HepG2 (cell line): ENCODE data around the gene PHKB. TPM values are rescaled to one million over a fixed set of nuclear protein-coding genes. Genes with fewer than 3 reads are reported as not detected.
A peak's percentile ranks its signal among the peaks of the same experiment; 100 is the strongest.

Experiments
- DPF2 ChIP-seq: sonication (generic); formaldehyde crosslinking; IDR thresholded peaks from 2 replicates; pipeline ENCODE4 v1.4.0; 2020; ENCODE audit warnings: mild to moderate bottlenecking, low read depth, missing genetic modification reagents, borderline replicate concordance
- ERF ChIP-seq: IDR thresholded peaks from 2 replicates; pipeline ENCODE4 v1.6.1; 2018; ENCODE audit warnings: missing biosample characterization, missing genetic modification reagents
- GATAD2A ChIP-seq: IDR thresholded peaks from 2 replicates; pipeline ENCODE4 v1.6.1; 2016
- HMGXB4 ChIP-seq, 2 experiments: sonication (generic) in 1 of 2; formaldehyde crosslinking in 1 of 2; IDR thresholded peaks; 2 replicates each; pipeline versions ENCODE4 v1.4.0 to v1.6.1; 2018 to 2020; ENCODE audit warnings: missing genetic modification reagents in 2 of 2, borderline replicate concordance in 1 of 2, low read depth in 1 of 2, mild to moderate bottlenecking in 1 of 2, missing biosample characterization in 1 of 2
- HNRNPH1 ChIP-seq: fragments of 200-400 bp; formaldehyde crosslinking; optimal IDR thresholded peaks from 2 replicates; pipeline ENCODE3; 2017; ENCODE audit warnings: mild to moderate bottlenecking, low read depth, low read length
- IKZF1 ChIP-seq: fragments of 450-650 bp; IDR thresholded peaks from 2 replicates; pipeline ENCODE4 v1.7.1; 2016
- ISL2 ChIP-seq: sonication (generic); formaldehyde crosslinking; IDR thresholded peaks from 2 replicates; pipeline ENCODE4 v1.5.0; 2020; ENCODE audit warnings: missing genetic modification reagents
- JUNB ChIP-seq: sonication (generic); formaldehyde crosslinking; IDR thresholded peaks from 2 replicates; pipeline ENCODE4 v1.8.0; 2022; ENCODE audit warnings: missing genetic modification reagents, mild to moderate bottlenecking, borderline replicate concordance
- MIXL1 ChIP-seq: IDR thresholded peaks from 2 replicates; pipeline ENCODE4 v1.6.1; 2016
- NCOA2 ChIP-seq: sonication (generic); formaldehyde crosslinking; IDR thresholded peaks from 2 replicates; pipeline ENCODE4 v1.8.0; 2022; ENCODE audit warnings: inconsistent platforms
- ONECUT2 ChIP-seq: sonication (generic); formaldehyde crosslinking; IDR thresholded peaks from 2 replicates; pipeline ENCODE4 v1.4.0; 2020; ENCODE audit warnings: missing genetic modification reagents
- PCBP1 ChIP-seq: fragments of 200-400 bp; formaldehyde crosslinking; IDR thresholded peaks from 2 replicates; pipeline ENCODE4 v1.6.1; 2017; ENCODE audit warnings: mild to moderate bottlenecking, low read depth, low read length, borderline replicate concordance
- RARA ChIP-seq: IDR thresholded peaks from 2 replicates; pipeline ENCODE4 v1.6.1; 2016; ENCODE audit warnings: missing genetic modification reagents, missing compliant biosample characterization
- SMAD3 ChIP-seq: sonication (generic); formaldehyde crosslinking; IDR thresholded peaks from 2 replicates; pipeline ENCODE4 v1.4.0; 2020; ENCODE audit warnings: missing genetic modification reagents
- ZBTB25 ChIP-seq: IDR thresholded peaks from 2 replicates; pipeline ENCODE4 v1.6.1; 2018; ENCODE audit warnings: missing genetic modification reagents
- ZNF256 ChIP-seq: sonication (generic); formaldehyde crosslinking; conservative IDR thresholded peaks from 2 replicates; pipeline ENCODE4 v1.4.0; 2020; ENCODE audit warnings: missing genetic modification reagents
- ZNF331 ChIP-seq: sonication (generic); formaldehyde crosslinking; IDR thresholded peaks from 2 replicates; pipeline ENCODE4 v1.4.0; 2020; ENCODE audit warnings: missing genetic modification reagents
- ZNF543 ChIP-seq: sonication (generic); formaldehyde crosslinking; IDR thresholded peaks from 2 replicates; pipeline ENCODE4 v1.4.0; 2020; ENCODE audit warnings: mild to moderate bottlenecking, missing genetic modification reagents
- ZNF556 ChIP-seq: sonication (generic); formaldehyde crosslinking; IDR thresholded peaks from 2 replicates; pipeline ENCODE4 v1.4.0; 2020; ENCODE audit warnings: mild to moderate bottlenecking, missing genetic modification reagents, borderline replicate concordance
- ZNF562 ChIP-seq: sonication (generic); formaldehyde crosslinking; IDR thresholded peaks from 2 replicates; pipeline ENCODE4 v1.8.0; 2022; ENCODE audit warnings: missing genetic modification reagents, borderline replicate concordance
- ZNF737 ChIP-seq: sonication (generic); formaldehyde crosslinking; IDR thresholded peaks from 2 replicates; pipeline ENCODE4 v1.5.0; 2020; ENCODE audit warnings: missing genetic modification reagents, mild to moderate bottlenecking, borderline replicate concordance
- ZNF850 ChIP-seq: sonication (generic); formaldehyde crosslinking; conservative IDR thresholded peaks from 2 replicates; pipeline ENCODE4 v1.9.0; 2021; ENCODE audit warnings: mild to moderate bottlenecking, missing genetic modification reagents
- polyA plus RNA-seq, 8 experiments: library from polyadenylated mRNA; depleted of rRNA in 3 of 8; stranded (reverse) in 7 of 8; unstranded in 1 of 8; fragments of >200 nt; fragmentation: Illumina TruSeq in 4 of 8; extraction: Trizol in 4 of 8; gene quantifications; 2 replicates each; pipeline versions ENCODE4 v1.2.1 to v1.2.3, GENCODE V29; 2011 to 2016; ENCODE audit warnings: low read depth in 4 of 8, missing spikeins in 1 of 8, mixed read lengths in 1 of 8; ENCODE audit not compliant: insufficient read depth in 1 of 8
- total RNA-seq, 5 experiments: library from RNA; depleted of rRNA; stranded (reverse); fragments of >200 nt; fragmentation: Illumina TruSeq; extraction: Trizol; gene quantifications; 2 replicates each; pipeline ENCODE4 v1.2.3, GENCODE V29; 2016; ENCODE audit warnings: low read depth in 1 of 5
- TF ChIP-seq, protein P1 (sequence below): sonication (generic); formaldehyde crosslinking; IDR thresholded peaks from 2 replicates; pipeline ENCODE4 v1.5.0; 2020; ENCODE audit warnings: mild to moderate bottlenecking, missing genetic modification reagents
- TF ChIP-seq, protein P2 (sequence below): sonication (generic); formaldehyde crosslinking; conservative IDR thresholded peaks from 2 replicates; pipeline ENCODE4 v1.8.0; 2022; ENCODE audit warnings: missing genetic modification reagents

Gene PHKB
- total and polyA plus RNA-seq, 2 of the 13 experiments (the other 11 are each of a cell fraction or from before 2014, with no cell fraction given): 66.0 to 80.8 TPM

DNA sequence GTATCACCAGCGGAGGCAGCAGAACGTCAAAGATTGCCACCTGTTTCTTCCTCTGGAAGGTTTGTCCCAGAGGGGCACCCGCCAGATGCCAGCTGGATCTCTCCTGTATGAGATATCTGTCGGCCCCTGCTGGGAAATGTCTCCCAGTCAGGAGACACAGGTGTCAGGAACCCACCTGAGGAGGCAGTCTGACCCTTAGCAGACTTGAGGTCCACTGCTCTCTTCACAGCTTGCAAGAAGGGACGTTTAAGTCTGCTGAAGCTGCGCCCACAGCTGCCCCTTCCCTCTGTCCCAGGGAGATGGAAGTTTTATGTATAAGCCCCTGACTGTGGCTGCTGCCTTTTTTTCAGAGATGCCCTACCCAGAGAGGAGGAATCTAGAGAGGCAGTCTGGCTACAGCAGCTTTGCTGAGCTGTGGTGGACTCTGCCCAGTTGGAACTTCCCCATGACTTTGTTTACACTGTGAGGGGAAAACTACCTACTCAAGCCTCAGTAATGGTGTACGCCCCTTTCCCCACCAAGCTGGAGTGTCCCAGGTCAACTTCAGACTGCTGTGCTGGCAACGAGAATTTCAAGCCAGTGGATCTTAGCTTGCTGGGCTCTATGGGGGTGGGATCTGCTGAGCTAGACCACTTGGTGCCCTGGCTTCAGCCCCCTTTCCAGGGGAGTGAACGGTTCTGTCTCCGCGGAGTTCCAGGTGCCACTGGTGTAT lies 92.9 kb downstream of the PHKB start (continued):
- TF ChIP-seq, protein P1, sequence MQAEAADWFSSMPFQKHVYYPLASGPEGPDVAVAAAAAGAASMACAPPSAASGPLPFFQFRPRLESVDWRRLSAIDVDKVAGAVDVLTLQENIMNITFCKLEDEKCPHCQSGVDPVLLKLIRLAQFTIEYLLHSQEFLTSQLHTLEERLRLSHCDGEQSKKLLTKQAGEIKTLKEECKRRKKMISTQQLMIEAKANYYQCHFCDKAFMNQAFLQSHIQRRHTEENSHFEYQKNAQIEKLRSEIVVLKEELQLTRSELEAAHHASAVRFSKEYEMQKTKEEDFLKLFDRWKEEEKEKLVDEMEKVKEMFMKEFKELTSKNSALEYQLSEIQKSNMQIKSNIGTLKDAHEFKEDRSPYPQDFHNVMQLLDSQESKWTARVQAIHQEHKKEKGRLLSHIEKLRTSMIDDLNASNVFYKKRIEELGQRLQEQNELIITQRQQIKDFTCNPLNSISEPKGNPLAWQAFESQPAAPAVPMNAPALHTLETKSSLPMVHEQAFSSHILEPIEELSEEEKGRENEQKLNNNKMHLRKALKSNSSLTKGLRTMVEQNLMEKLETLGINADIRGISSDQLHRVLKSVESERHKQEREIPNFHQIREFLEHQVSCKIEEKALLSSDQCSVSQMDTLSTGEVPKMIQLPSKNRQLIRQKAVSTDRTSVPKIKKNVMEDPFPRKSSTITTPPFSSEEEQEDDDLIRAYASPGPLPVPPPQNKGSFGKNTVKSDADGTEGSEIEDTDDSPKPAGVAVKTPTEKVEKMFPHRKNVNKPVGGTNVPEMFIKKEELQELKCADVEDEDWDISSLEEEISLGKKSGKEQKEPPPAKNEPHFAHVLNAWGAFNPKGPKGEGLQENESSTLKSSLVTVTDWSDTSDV (CRISPR knock-in tag): no peak
- TF ChIP-seq ONECUT2 (no peak), ZNF543 (CRISPR knock-in tag) (0 out of 2 replicates have a peak, but pooled peaks have one; percentile 39), HMGXB4 (CRISPR knock-in tag; IDR thresholded peaks at IDR 0.05; ENCODE audit: borderline replicate concordance in 1 of 2, low read depth in 1 of 2) (no peak), ZNF850 (CRISPR knock-in tag) (no peak), IKZF1 (no peak), MIXL1 (CRISPR knock-in tag) (no peak), DPF2 (CRISPR knock-in tag) (no peak), ISL2 (peak; percentile 21; the same call in 1 of the 2 replicates), RARA (CRISPR knock-in tag) (0 out of 2 replicates have a peak, but pooled peaks have one; percentile 20), ZNF556 (CRISPR knock-in tag) (peak; percentile 70), GATAD2A (CRISPR knock-in tag) (peak; percentile 71), SMAD3 (CRISPR knock-in tag) (no peak), ZNF737 (no peak), JUNB (CRISPR knock-in tag) (no peak), PCBP1 (no peak), ZBTB25 (CRISPR knock-in tag) (no peak), ZNF331 (0 out of 2 replicates have a peak, but pooled peaks have one; percentile 20), ERF (no peak), ZNF562 (CRISPR knock-in tag) (no peak), HNRNPH1 (no peak), NCOA2 (CRISPR knock-in tag) (peak; percentile 16; the same call in 1 of the 2 replicates), ZNF256 (CRISPR knock-in tag) (no peak)
- TF ChIP-seq, protein P2, sequence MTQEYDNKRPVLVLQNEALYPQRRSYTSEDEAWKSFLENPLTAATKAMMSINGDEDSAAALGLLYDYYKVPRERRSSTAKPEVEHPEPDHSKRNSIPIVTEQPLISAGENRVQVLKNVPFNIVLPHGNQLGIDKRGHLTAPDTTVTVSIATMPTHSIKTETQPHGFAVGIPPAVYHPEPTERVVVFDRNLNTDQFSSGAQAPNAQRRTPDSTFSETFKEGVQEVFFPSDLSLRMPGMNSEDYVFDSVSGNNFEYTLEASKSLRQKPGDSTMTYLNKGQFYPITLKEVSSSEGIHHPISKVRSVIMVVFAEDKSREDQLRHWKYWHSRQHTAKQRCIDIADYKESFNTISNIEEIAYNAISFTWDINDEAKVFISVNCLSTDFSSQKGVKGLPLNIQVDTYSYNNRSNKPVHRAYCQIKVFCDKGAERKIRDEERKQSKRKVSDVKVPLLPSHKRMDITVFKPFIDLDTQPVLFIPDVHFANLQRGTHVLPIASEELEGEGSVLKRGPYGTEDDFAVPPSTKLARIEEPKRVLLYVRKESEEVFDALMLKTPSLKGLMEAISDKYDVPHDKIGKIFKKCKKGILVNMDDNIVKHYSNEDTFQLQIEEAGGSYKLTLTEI (CRISPR knock-in tag): no peak
